Gastroesophageal sphincter (tissue), 4 donors: ENCODE data around the gene CRHBP. TPM values are rescaled to one million over a fixed set of nuclear protein-coding genes. Genes with fewer than 3 reads are reported as not detected.
"Not testable (repeated sequence)": the region's sequence is repeated elsewhere in the genome, so short reads cannot be mapped to it uniquely, and the experiment has no call there.

Source experiments
- ATAC-seq: fragments of 150-250 bp; one replicate; pipeline ENCODE4 v1.9.1; 2016; ENCODE audit warnings: mild to moderate bottlenecking, moderate library complexity
- H3K27ac ChIP-seq, 4 donors: fragments of 200-600 bp; sonication (generic) in 3 of 4; 1 replicate in 3 of 4; 2 replicates in 1 of 4; pipeline ENCODE4 v1.5.1; 2016 to 2019
- H3K27me3 ChIP-seq: fragments of 200-600 bp; sonication (generic); one replicate; pipeline ENCODE4 v1.5.1; 2019
- H3K36me3 ChIP-seq, 2 donors: fragments of 200-600 bp; sonication (generic); one replicate each; pipeline ENCODE4 v1.5.1; 2019; ENCODE audit warnings: control low read depth in 1 of 2
- H3K4me1 ChIP-seq, 3 donors: fragments of 200-600 bp; sonication (generic); 1 replicate in 2 of 3; 2 replicates in 1 of 3; pipeline ENCODE4 v1.5.1; 2016 to 2019; ENCODE audit warnings: control low read depth in 2 of 3
- H3K4me3 ChIP-seq, 2 donors: fragments of 200-600 bp; sonication (generic); one replicate each; pipeline ENCODE4 v1.5.1; 2019; ENCODE audit warnings: mild to moderate bottlenecking in 1 of 2, moderate library complexity in 1 of 2
- H3K9me3 ChIP-seq, 3 donors: fragments of 200-600 bp; sonication (generic); one replicate each; pipeline ENCODE4 v1.5.1; 2017 to 2019; ENCODE audit warnings: control low read depth in 2 of 3
- EP300 ChIP-seq: sonication (generic); formaldehyde crosslinking; IDR thresholded peaks from one replicate; pipeline ENCODE4 v1.6.1; 2017; ENCODE audit warnings: antibody characterized with exemption, mild to moderate bottlenecking
- POLR2A ChIP-seq, 2 donors: fragments of 450-650 bp; IDR thresholded peaks; one replicate each; pipeline ENCODE4 v1.6.1; 2017; ENCODE audit warnings: antibody characterized with exemption in 2 of 2, mild to moderate bottlenecking in 2 of 2, moderate library complexity in 1 of 2
- POLR2AphosphoS5 ChIP-seq: sonication (generic); formaldehyde crosslinking; IDR thresholded peaks from one replicate; pipeline ENCODE4 v1.6.1; 2017; ENCODE audit warnings: antibody characterized with exemption
- WGBS, 2 donors: methylation state at CpG; one replicate each; pipeline ENCODE4 v1.1.5; 2018; ENCODE audit warnings: low coverage in 1 of 2; 5-methylcytosine and 5-hydroxymethylcytosine counted together
- total RNA-seq, 4 donors: library from RNA; depleted of rRNA; stranded (reverse); fragments of >200 nt; gene quantifications; one replicate each; pipeline ENCODE4 v1.1.0, GENCODE V29; 2016
- TF ChIP-seq, protein P1 (sequence below), 4 experiments: fragments of 200-600 bp in 2 of 4; fragments of 450-650 bp in 2 of 4; sonication (generic) in 1 of 4; IDR thresholded peaks; one replicate each; pipeline ENCODE4 v1.5.1; 2017 to 2019; ENCODE audit warnings: antibody characterized with exemption in 4 of 4, mild to moderate bottlenecking in 2 of 4, moderate library complexity in 2 of 4

CRHBP gene
- total RNA-seq, 4 donors from 2014 or later = 1.7 to 4.0 (median 2.3) TPM; not detected in 1

- ATAC-seq = no peak
- Histone ChIP-seq H3K36me3 (no peaks in the 10 kb centered on the region), H3K9me3 (no peaks in the 10 kb centered on the region), H3K4me1 (no peaks in the 10 kb centered on the region), H3K4me3 (no peak overlapping the region), H3K27me3 (no peaks in the 10 kb centered on the region), H3K27ac (no peak overlapping the region)
- TF ChIP-seq EP300 = no peak
- no peak for TF ChIP-seq POLR2AphosphoS5
- TF ChIP-seq, protein P1, sequence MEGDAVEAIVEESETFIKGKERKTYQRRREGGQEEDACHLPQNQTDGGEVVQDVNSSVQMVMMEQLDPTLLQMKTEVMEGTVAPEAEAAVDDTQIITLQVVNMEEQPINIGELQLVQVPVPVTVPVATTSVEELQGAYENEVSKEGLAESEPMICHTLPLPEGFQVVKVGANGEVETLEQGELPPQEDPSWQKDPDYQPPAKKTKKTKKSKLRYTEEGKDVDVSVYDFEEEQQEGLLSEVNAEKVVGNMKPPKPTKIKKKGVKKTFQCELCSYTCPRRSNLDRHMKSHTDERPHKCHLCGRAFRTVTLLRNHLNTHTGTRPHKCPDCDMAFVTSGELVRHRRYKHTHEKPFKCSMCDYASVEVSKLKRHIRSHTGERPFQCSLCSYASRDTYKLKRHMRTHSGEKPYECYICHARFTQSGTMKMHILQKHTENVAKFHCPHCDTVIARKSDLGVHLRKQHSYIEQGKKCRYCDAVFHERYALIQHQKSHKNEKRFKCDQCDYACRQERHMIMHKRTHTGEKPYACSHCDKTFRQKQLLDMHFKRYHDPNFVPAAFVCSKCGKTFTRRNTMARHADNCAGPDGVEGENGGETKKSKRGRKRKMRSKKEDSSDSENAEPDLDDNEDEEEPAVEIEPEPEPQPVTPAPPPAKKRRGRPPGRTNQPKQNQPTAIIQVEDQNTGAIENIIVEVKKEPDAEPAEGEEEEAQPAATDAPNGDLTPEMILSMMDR (IDR thresholded peaks at IDR 0.05) = no peak
- no peak for TF ChIP-seq POLR2A (IDR thresholded peaks at IDR 0.05)
- WGBS, 2 donors = 76 to 95% methylated on average over 2 to 3 of the region's 3 CpGs
These were observed 11.4 kb upstream of the CRHBP start for GRCh38 chr5:76941442-76941841.

DNA sequence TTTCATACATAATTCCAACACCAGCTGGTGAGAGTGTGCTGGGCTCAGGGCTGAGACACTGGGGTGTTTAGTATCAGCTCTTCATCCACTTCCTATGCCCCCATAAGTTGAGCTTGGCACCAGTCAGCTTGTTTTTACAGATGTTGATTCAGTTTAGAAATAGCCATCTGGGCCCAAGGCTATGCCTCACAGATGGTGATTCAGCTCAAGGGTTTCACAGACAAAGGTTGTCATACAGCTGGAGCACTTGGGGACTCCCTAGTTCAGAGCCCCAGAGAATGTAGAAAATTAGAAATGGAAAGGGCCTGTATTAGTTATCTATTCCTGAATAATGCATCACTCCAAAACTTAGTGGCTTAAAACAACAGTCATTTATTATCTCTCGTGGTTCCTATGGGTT, 10.3 kb upstream of the CRHBP start:
- TF ChIP-seq EP300 (no peak), POLR2AphosphoS5 (no peak), POLR2A (IDR thresholded peaks at IDR 0.05) (no peak)
- TF ChIP-seq, protein P1 (IDR thresholded peaks at IDR 0.05) = no peak
- Histone ChIP-seq H3K4me1 (no peaks in the 10 kb centered on the region), H3K27me3 (no peaks in the 10 kb centered on the region), H3K36me3 (no peaks in the 10 kb centered on the region), H3K4me3 (no peak overlapping the region), H3K9me3 (no peaks in the 10 kb centered on the region), H3K27ac (no peak overlapping the region)
- 67 to 80% methylated on average over 1 of the region's 1 CpG for WGBS, 2 donors
- no peak for ATAC-seq

DNA sequence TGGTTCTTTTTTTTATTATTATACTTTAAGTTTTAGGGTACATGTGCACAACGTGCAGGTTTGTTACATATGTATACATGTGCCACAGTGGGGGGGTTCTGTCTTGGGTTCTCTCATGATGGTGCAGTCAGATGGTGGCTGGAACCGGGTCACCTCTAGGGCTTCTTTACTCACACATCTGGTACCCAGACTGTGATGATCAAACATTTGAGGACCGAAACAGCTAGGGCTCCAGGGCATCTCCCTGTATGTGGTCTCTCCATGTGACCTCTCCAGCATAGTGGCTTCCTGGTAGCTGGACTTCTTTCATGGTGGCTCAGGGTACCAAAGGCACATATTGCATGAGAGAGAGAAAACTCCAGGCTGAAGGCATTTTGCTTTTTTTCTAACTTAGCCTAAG, 9.8 kb upstream of the CRHBP start:
- Histone ChIP-seq H3K4me3 (no peak overlapping the region), H3K9me3 (no peaks in the 10 kb centered on the region), H3K27ac (no peak overlapping the region), H3K36me3 (no peaks in the 10 kb centered on the region), H3K4me1 (no peaks in the 10 kb centered on the region), H3K27me3 (no peaks in the 10 kb centered on the region)
- WGBS, 2 donors = 64 to 82% methylated on average over 2 to 3 of the region's 3 CpGs
- TF ChIP-seq, protein P1 (IDR thresholded peaks at IDR 0.05) = no peak
- TF ChIP-seq EP300 (no peak), POLR2AphosphoS5 (no peak), POLR2A (IDR thresholded peaks at IDR 0.05) (no peak)
- ATAC-seq = no peak

DNA sequence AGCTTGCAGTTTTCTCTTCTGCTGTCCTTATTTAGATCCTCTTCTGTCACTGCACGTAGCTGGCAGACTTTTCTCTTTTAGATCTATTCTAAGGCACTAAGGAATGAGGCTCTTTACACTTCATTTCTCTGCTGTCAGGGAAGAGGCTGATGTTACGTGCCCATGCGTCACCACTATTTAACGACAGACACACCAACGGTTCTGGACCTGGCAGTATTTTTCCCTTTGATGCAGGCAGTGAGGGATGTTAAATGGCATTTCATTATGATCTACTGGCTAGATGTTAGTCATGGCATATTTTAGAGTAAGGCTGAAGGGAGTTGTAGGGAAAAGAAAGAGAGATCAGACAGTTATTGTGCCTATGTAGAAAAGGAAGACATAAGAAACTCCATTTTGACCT, 8.2 kb upstream of the CRHBP start:
- H3K36me3 ChIP-seq = no peaks in the 10 kb centered on the region
- no peak for TF ChIP-seq POLR2AphosphoS5
- TF ChIP-seq, protein P1 (IDR thresholded peaks at IDR 0.05) = no peak
- no peak for TF ChIP-seq POLR2A (IDR thresholded peaks at IDR 0.05)
- TF ChIP-seq EP300 = no peak
- H3K4me3 ChIP-seq = no peak overlapping the region
- 27 to 65% methylated on average over 5 of the region's 5 CpGs for WGBS, 2 donors
- no peaks in the 10 kb centered on the region for H3K27me3 ChIP-seq
- ATAC-seq = no peak
- H3K9me3 ChIP-seq = no peaks in the 10 kb centered on the region
- H3K4me1 ChIP-seq = no peaks in the 10 kb centered on the region
- H3K27ac ChIP-seq = no peak overlapping the region

DNA sequence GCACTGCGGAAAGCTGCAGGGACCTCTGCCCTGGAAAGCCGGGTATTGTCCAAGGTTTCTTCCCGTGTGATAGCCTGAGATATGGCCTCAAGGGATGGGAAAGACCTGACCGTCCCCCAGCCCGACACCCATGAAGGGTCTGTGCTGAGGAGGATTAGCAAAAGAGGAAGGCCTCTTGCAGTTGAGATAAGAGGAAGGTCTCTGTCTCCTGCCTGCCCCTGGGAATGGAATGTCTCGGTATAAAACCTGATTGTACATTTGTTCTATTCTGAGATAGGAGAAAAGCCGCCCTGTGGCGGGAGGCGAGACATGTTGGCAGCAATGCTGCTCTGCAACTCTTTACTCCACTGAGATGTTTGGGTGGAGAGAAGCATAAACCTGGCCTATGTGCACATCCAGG, 7.6 kb upstream of the CRHBP start:
- H3K9me3 ChIP-seq, H3K36me3 ChIP-seq, H3K4me1 ChIP-seq, ATAC-seq, H3K27ac ChIP-seq, H3K27me3 ChIP-seq, H3K4me3 ChIP-seq: not testable (repeated sequence)
- 51 to 70% methylated on average over 2 to 3 of the region's 9 CpGs for WGBS, 2 donors
